Measurements from ENCODE around the gene MB.

Gene MB

DNA sequence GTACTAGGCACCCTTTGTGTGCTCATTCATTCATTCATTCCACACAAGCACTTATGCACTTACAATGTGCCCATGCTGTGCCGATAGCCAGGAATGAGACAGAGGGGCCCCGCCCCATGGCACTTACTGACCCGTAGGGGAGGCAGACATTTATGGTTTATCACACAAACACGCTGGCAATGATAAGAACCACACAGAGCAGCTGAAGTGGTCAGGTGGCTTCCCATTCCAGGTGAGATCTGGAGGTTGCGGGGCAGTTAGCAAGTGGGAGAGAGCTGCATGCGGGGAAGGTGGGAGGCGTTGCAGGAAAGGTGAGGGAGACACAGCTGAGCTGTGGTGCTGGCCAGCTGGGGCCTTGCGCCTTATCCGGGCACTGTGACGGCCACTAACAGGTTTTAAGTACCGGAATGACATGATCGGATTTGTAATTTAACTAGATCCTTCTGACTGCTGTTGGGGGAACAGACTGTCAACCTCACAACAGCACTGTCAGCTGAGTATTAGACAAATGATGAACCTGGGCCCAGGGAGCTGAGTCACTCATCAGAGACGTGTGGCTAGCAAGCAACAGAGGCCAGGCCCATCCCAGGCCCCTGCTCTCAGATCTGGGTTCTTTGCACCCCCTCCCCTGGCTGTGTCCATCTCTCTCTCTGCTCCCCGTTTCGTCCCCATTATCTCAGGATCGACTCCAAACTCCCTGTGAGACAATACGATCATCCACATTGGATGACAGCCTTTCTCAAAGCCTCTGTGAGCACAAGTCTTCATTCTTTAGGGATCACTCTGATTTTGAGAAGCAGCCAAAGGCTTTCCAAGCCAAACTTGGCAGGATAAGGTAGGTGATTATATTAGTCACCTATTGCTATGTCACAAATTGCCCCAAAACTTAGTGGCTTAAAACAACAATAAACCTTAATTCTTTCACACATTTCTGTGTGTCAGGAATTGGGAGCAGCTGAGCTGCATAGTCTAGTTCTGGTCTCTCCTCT, 48.1 kb downstream of the MB start:
- TF ChIP-seq CTCF (IDR thresholded peaks at IDR 0.05; ENCODE audit: borderline replicate concordance, insufficient read depth, low read depth, low read length), result no peak
- H3K4me3 ChIP-seq (ENCODE audit: low read depth, low read length), result no peak overlapping the region

DNA sequence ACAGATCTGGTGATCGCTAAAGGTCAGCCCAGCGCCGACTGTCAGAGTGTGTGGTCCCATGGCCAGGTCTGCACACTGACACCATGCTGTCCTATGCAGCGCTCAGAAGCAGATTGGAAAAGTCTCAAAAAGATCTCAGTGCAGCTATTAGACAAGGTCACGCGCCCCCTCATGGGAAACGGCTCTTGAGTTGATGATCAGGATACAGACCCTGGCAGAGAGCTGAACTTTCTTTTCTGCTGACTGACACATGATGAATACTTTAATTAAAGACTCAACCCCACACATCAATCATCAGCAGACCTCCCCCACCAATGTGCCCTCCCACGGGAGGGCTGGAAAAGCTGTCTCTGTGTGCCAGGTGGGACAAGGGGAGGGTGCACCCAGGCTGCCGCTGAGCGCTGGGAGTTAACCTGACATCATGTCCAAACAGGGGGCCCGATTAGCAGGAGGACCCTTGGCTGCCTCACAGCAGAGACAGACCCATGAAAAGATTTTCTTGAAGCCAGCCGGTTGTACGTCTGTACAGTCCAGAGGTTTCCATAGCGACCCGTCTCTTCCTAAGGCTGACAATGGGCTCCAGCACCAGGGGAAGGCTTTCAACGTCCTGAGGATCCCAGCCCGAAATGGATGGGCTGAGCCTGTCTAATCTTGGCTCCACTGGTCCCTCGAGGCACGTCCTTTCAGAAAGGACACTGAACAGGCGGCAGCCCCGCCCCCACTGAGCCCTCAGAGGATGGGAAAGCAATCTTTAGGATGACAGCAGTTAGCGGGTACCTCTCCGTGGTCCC, 49.6 kb downstream of the MB start:
- H3K4me3 ChIP-seq (ENCODE audit: low read depth, low read length), result no peak overlapping the region
- TF ChIP-seq CTCF (IDR thresholded peaks at IDR 0.05; ENCODE audit: borderline replicate concordance, insufficient read depth, low read depth, low read length), result no peak

DNA sequence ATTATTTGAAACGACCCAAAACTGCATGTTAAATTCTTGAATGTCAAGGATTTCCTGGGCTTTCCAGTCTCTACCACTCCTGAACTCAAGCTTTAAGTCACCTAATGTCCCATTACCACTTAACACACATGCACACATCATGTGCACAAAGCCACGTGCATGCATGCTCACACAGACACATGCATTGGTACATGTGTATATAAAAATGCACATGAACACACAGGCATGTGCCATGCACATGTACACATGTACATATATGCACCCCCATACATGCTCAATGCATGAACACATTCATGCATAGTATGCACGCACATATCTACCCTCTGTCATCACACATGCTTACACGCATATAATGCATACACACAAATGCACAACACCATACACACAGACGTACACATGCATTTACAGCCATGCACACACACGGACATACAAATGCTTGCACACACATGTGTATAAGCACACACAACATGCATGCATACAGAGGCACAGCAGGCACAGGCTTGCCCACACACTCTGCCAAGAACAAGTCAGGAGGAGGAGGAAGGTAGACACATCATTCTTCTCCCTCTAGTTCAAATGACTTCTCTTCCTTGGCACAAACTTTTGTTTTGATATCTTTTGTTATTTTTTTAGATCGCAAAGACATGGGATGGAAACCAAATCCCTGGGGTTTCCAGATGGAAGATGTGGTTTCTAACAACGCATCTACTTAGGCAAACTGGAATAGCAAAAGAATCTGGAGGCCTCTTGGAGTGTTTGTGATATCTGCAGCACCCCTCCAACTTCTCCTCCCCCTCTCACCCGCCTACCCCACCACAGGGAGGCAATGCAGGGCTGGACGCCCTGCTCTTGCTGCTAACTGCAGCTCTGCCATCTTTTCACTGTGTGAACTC, 51.9 kb downstream of the MB start:
- TF ChIP-seq CTCF (IDR thresholded peaks at IDR 0.05; ENCODE audit: borderline replicate concordance, insufficient read depth, low read depth, low read length), result no peak
- H3K4me3 ChIP-seq (ENCODE audit: low read depth, low read length), result no peak overlapping the region

GRCh38 chr22:35563211-35563610, 53.9 kb downstream of the MB start:
- TF ChIP-seq CTCF (IDR thresholded peaks at IDR 0.05; ENCODE audit: borderline replicate concordance, insufficient read depth, low read depth, low read length), result no peak
- H3K4me3 ChIP-seq (ENCODE audit: low read depth, low read length), result no peak overlapping the region

GRCh38 chr22:35561796-35562526, 55.2 kb downstream of the MB start:
- TF ChIP-seq CTCF (IDR thresholded peaks at IDR 0.05; ENCODE audit: borderline replicate concordance, insufficient read depth, low read depth, low read length), result no peak
- no peak overlapping the region for H3K4me3 ChIP-seq (ENCODE audit: low read depth, low read length)

GRCh38 chr22:35560824-35561223, 56.3 kb downstream of the MB start:
- no peak overlapping the region for H3K4me3 ChIP-seq (ENCODE audit: low read depth, low read length)
- no peak for TF ChIP-seq CTCF (IDR thresholded peaks at IDR 0.05; ENCODE audit: borderline replicate concordance, insufficient read depth, low read depth, low read length)
